HepG2 (cell line): ENCODE results near the gene RPLP1. TPM values are rescaled to one million over a fixed set of nuclear protein-coding genes. Genes with fewer than 3 reads are reported as not detected.

ENCODE experiments used
- CBFB ChIP-seq: sonication (generic); formaldehyde crosslinking; IDR thresholded peaks from 2 replicates; pipeline ENCODE4 v1.4.0; 2020; ENCODE audit warnings: missing genetic modification reagents
- CHD4 ChIP-seq: fragments of 200-600 bp; sonication (generic); IDR thresholded peaks from 2 replicates; pipeline ENCODE4 v1.7.0; 2017; ENCODE audit warnings: mild to moderate bottlenecking, low read length, borderline replicate concordance
- DR1 ChIP-seq: sonication (generic); formaldehyde crosslinking; IDR thresholded peaks from 2 replicates; pipeline ENCODE4 v1.8.0; 2021; ENCODE audit warnings: mild to moderate bottlenecking, missing genetic modification reagents, inconsistent platforms
- ELF4 ChIP-seq: sonication (generic); formaldehyde crosslinking; IDR thresholded peaks from 2 replicates; pipeline ENCODE4 v1.5.0; 2020; ENCODE audit warnings: missing genetic modification reagents, mild to moderate bottlenecking, moderate library complexity, borderline replicate concordance
- FOXP4 ChIP-seq: sonication (generic); formaldehyde crosslinking; IDR thresholded peaks from 2 replicates; pipeline ENCODE4 v1.4.0; 2020; ENCODE audit warnings: missing genetic modification reagents
- GPBP1L1 ChIP-seq: sonication (generic); formaldehyde crosslinking; IDR thresholded peaks from 2 replicates; pipeline ENCODE4 v1.5.0; 2020; ENCODE audit warnings: mild to moderate bottlenecking, missing genetic modification reagents
- HIVEP1 ChIP-seq: sonication (generic); formaldehyde crosslinking; IDR thresholded peaks from 2 replicates; pipeline ENCODE4 v1.4.0; 2020; ENCODE audit warnings: mild to moderate bottlenecking, missing genetic modification reagents
- JDP2 ChIP-seq: sonication (generic); formaldehyde crosslinking; IDR thresholded peaks from 2 replicates; pipeline ENCODE4 v1.8.1; 2022; ENCODE audit warnings: missing genetic modification reagents, borderline replicate concordance
- MED8 ChIP-seq: sonication (generic); formaldehyde crosslinking; IDR thresholded peaks from 2 replicates; pipeline ENCODE4 v1.8.1; 2023; ENCODE audit warnings: mild to moderate bottlenecking, missing genetic modification reagents; ENCODE audit not compliant: insufficient replicate concordance
- MTA1 ChIP-seq: sonication (generic); formaldehyde crosslinking; IDR thresholded peaks from 2 replicates; pipeline ENCODE4 v1.4.0; 2020; ENCODE audit warnings: missing genetic modification reagents, mild to moderate bottlenecking, borderline replicate concordance
- MXD4 ChIP-seq: IDR thresholded peaks from 2 replicates; pipeline ENCODE4 v1.6.1; 2016; ENCODE audit warnings: mild to moderate bottlenecking, missing biosample characterization, missing genetic modification reagents
- POLR2G ChIP-seq: fragments of 200-400 bp; formaldehyde crosslinking; IDR thresholded peaks from 2 replicates; pipeline ENCODE4 v1.6.1; 2018; ENCODE audit warnings: mild to moderate bottlenecking, low read depth, low read length, moderate library complexity
- RFX3 ChIP-seq: IDR thresholded peaks from 2 replicates; pipeline ENCODE4 v1.6.1; 2016; ENCODE audit warnings: missing biosample characterization, missing genetic modification reagents
- SIN3A ChIP-seq: IDR thresholded peaks from 2 replicates; pipeline ENCODE4 v1.6.1; 2011; ENCODE audit warnings: low read depth, mild to moderate bottlenecking, control low read depth, low read length, borderline replicate concordance
- SMAD3 ChIP-seq: sonication (generic); formaldehyde crosslinking; IDR thresholded peaks from 2 replicates; pipeline ENCODE4 v1.4.0; 2020; ENCODE audit warnings: missing genetic modification reagents
- ZBTB8A ChIP-seq: sonication (generic); formaldehyde crosslinking; IDR thresholded peaks from 2 replicates; pipeline ENCODE4 v1.4.0; 2020; ENCODE audit warnings: mild to moderate bottlenecking, low read depth, missing genetic modification reagents, borderline replicate concordance
- ZC3H13 ChIP-seq: sonication (generic); formaldehyde crosslinking; IDR thresholded peaks from 2 replicates; pipeline ENCODE4 v1.8.1; 2023; ENCODE audit warnings: mild to moderate bottlenecking, missing genetic modification reagents, moderate library complexity
- ZIK1 ChIP-seq: sonication (generic); formaldehyde crosslinking; IDR thresholded peaks from 2 replicates; pipeline ENCODE4 v1.5.0; 2020; ENCODE audit warnings: mild to moderate bottlenecking, low read depth, missing genetic modification reagents, borderline replicate concordance
- ZNF234 ChIP-seq: sonication (generic); formaldehyde crosslinking; conservative IDR thresholded peaks from 2 replicates; pipeline ENCODE4 v1.5.1; 2020; ENCODE audit warnings: mild to moderate bottlenecking, missing genetic modification reagents
- ZNF280B ChIP-seq: sonication (generic); formaldehyde crosslinking; IDR thresholded peaks from 2 replicates; pipeline ENCODE4 v1.5.0; 2020; ENCODE audit warnings: missing genetic modification reagents, mild to moderate bottlenecking, borderline replicate concordance
- ZXDC ChIP-seq: sonication (generic); formaldehyde crosslinking; IDR thresholded peaks from 2 replicates; pipeline ENCODE4 v1.5.0; 2020; ENCODE audit warnings: mild to moderate bottlenecking, missing genetic modification reagents
- polyA plus RNA-seq, 8 experiments: library from polyadenylated mRNA; depleted of rRNA in 3 of 8; stranded (reverse) in 7 of 8; unstranded in 1 of 8; fragments of >200 nt; fragmentation: Illumina TruSeq in 4 of 8; extraction: Trizol in 4 of 8; gene quantifications; 2 replicates each; pipeline versions ENCODE4 v1.2.1 to v1.2.3, GENCODE V29; 2011 to 2016; ENCODE audit warnings: low read depth in 4 of 8, missing spikeins in 1 of 8, mixed read lengths in 1 of 8; ENCODE audit not compliant: insufficient read depth in 1 of 8
- total RNA-seq, 5 experiments: library from RNA; depleted of rRNA; stranded (reverse); fragments of >200 nt; fragmentation: Illumina TruSeq; extraction: Trizol; gene quantifications; 2 replicates each; pipeline ENCODE4 v1.2.3, GENCODE V29; 2016; ENCODE audit warnings: low read depth in 1 of 5

Gene RPLP1
- total and polyA plus RNA-seq, 2 of the 13 experiments (the other 11 are each of a cell fraction or from before 2014, with no cell fraction given): 817 to 929 TPM

GRCh38 chr15:69413822-69414700 is 38.6 kb upstream of the RPLP1 start, which contains the start of gene KIF23 (continued):
- TF ChIP-seq GPBP1L1 (CRISPR knock-in tag) (no peak), MTA1 (peak; percentile 42; the same call in 1 of the 2 replicates), POLR2G (peak; percentile 62), ZXDC (no peak; the same call in 1 of the 2 replicates), ZNF280B (CRISPR knock-in tag) (no peak), HIVEP1 (peak; percentile 55; the same call in 1 of the 2 replicates), SIN3A (peak; percentile 98), ZNF234 (CRISPR knock-in tag) (0 out of 2 replicates have a peak, but pooled peaks have one; percentile 55), CHD4 (no peak), ZBTB8A (CRISPR knock-in tag) (no peak), MXD4 (CRISPR knock-in tag) (peak; percentile 95), JDP2 (CRISPR knock-in tag) (no peak), DR1 (CRISPR knock-in tag) (peak; percentile 42; the same call in 1 of the 2 replicates), MED8 (no peak), CBFB (CRISPR knock-in tag) (no peak), RFX3 (peak; percentile 96), FOXP4 (CRISPR knock-in tag) (no peak), ELF4 (no peak), ZC3H13 (CRISPR knock-in tag) (peak; percentile 46; the same call in 1 of the 2 replicates), ZIK1 (CRISPR knock-in tag) (no peak), SMAD3 (CRISPR knock-in tag) (peak; percentile 47; the same call in 1 of the 2 replicates)
